HL-60/S4 (cell line): ENCODE data around the gene TNS1.

Experiments used
- in situ Hi-C: fragments of 300-500 bp; cut with MboI; formaldehyde crosslinking; loops from 2 replicates; pipeline ENCODE4 v1.14.3; 2022; ENCODE audit warnings: low sequenced_read_pairs

TNS1 gene

DNA sequence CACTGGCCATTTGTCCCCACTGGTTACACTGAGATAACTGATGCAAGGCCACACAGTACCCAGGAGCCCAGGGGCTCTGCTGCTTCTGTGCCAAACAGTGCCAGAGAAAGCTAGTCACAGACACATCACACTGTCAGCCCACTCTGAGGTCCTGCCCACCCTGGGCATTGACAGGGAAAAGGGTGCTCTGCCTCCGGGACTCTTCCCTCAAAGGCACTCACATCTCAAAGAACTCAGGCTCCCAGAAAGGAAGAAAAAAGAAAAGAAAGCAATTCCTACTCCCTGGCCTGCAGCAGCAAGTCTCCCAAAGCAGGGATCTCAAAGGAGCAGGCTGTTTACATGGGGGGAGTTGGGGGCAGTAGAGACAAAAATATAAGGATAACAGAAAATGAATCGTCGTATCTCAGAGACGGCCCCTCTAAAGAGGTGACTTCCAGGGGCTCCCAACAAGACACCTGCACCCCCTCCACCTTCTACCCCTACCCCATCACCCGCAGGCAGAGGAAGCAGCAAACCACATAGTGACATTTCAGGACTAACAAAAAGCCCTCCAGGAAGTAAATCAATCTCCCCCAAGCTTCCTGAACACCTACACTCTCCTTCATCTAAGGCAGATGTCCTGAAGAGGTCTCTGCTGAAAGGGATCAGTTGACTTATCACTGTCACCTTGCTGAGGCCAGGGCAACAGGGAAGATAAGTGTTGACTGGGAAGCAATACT, 247.6 kb downstream of the TNS1 start:
- in situ Hi-C loops = no loop called here

DNA sequence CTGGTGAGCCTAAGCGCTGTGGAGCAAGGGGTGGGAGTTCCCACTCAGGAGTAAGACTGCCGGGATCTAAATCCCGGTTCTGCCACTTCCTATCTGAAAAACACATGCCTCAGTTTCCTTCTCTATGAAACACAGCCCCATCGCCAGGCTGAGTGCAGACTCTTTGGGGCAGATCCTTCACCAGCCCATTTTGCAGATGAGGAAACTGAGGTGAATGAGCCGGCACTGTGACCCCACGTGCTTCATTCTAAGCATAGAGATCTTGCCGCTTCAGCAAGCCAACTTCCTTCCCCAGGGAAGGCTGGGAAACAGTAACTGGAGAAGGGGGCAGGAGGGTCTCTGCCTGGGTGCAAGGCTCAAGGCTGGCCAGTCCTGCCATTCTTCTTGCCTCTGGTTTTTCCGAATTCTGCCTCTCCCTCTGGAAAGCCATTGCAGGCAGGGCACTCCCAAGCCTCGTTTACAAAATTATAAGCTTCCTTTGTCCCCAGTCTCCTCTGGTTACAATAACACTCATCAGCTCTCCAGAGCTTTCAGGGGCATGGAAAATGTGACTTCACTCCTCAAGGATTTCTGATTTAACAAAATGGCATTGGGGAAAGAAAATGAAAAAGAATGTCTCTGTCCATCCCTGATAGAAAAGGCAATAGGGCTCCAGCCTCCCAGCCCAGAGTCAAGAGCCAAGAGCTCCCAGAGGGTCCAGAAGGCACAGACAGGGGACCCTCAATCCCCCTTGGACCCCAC, 249.2 kb downstream of the TNS1 start:
- in situ Hi-C loops = no loop called here

DNA sequence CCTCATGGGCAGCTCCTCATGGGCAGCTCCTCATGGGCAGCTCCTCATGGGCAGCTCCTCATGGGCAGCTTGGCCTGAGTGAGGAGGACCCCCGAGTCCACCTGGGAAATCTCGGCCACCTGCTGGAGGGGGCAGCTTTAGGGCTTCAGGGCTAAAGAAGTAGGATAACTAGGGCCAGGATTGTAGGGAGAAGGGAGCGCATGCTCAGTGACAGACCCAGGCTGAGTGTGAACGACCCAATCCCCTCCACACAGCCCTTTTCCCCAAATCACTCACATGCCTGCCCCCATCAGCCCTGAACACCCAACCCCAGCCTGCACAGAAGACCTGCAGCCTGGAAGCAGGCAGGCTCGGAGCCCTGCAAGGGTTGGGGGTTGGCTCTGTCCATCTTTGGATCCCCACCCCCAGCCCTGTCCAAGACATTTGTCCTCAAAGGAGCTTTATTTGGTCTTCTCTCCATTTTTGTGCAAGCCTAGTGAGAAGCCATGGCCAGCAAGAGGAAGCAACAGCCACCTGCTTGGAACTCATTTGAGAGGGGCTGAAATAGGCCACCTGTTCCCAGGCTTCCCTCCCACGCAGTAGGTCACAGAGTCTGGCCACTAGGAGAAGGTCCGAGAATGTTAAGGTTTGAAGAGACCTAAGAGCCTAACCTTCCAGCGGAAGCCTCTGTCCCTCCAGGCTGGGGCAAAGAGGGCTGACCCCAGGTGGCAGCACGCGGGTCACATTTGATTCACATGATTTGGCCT, 249.9 kb downstream of the TNS1 start:
- in situ Hi-C loops = no loop called here

DNA sequence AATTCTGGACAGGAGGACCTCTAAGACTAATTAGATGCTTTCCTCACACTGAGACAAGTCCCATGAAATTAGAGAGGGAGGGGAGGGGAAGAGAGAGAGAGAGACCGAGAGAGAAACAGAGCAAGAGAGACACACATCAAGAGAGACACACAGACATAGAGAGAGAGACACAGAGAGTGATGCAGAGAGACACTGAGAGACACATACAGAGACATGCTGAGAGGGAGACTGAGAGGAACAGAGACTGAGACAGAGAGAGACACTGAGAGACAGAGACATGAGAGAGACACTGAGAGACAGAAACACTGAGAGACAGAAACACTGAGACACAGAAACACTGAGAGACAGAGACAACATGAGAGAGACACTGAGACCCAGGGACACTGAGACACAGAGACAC, 250.8 kb downstream of the TNS1 start:
- in situ Hi-C loops = no loop called here

DNA sequence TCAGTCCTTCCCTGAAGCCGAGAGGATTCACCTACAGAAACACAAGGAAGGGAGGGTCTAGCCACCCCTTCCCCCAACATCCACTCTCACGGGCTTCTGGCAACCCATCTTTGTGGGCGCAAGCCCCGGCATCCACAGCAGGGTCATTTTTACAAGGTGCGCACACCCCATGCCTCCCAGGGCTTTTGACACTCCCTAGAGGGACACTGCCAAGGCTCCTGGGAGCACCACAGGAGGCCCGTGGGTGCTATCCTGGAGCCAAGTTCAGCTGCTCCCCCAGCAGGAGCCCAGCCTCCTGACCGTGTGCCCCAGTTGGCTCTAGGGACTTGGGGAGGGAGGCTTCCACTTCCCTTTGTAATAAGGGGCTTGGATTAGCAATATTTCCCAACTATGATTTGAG, 251.6 kb downstream of the TNS1 start:
- in situ Hi-C loops = no loop called here
